A549 (cell line): ENCODE results near the gene GXYLT2.

ENCODE experiments used
- BCL3 ChIP-seq: fragments of >200 bp; sonication (Bioruptor Twin); formaldehyde crosslinking; IDR thresholded peaks from 3 replicates; pipeline ENCODE4 v1.6.1; 2016
- CEBPB ChIP-seq, 2 experiments: fragments of >200 bp in 1 of 2; sonication (Bioruptor Twin) in 1 of 2; formaldehyde crosslinking in 1 of 2; IDR thresholded peaks; 2 replicates each; pipeline ENCODE4 v1.6.1; 2012 to 2016
- EHMT2 ChIP-seq: fragments of 200-600 bp; sonication (generic); IDR thresholded peaks from 2 replicates; pipeline ENCODE4 v1.6.1; 2016; ENCODE audit warnings: antibody characterized with exemption, low read depth, mild to moderate bottlenecking, moderate library complexity
- EP300 ChIP-seq, 2 experiments: fragments of >200 bp; sonication (Bioruptor Twin); formaldehyde crosslinking; IDR thresholded peaks; 2 replicates in 1 of 2; 3 replicates in 1 of 2; pipeline ENCODE4 v1.6.1; 2016 to 2017
- ESRRA ChIP-seq: fragments of 150-350 bp; IDR thresholded peaks from 2 replicates; pipeline ENCODE4 v1.6.1; 2014; ENCODE audit warnings: mild to moderate bottlenecking, low read length, borderline replicate concordance
- KDM1A ChIP-seq: fragments of 200-600 bp; sonication (generic); IDR thresholded peaks from 2 replicates; pipeline ENCODE4 v1.6.1; 2016; ENCODE audit warnings: low read depth, mild to moderate bottlenecking
- MAZ ChIP-seq: fragments of 150-350 bp; IDR thresholded peaks from 2 replicates; pipeline ENCODE4 v1.6.1; 2014; ENCODE audit warnings: antibody characterized with exemption, low read depth, low read length, borderline replicate concordance
- POLR2A ChIP-seq: IDR thresholded peaks from 2 replicates; pipeline ENCODE4 v1.6.1; 2012; ENCODE audit warnings: mild to moderate bottlenecking, low read length
- SMC3 ChIP-seq: fragments of >200 bp; sonication (Bioruptor Twin); formaldehyde crosslinking; IDR thresholded peaks from 3 replicates; pipeline ENCODE4 v1.6.1; 2018; ENCODE audit warnings: inconsistent platforms
- TP53 ChIP-seq: fragments of 250-450 bp; sonication (Bioruptor Pico); IDR thresholded peaks from 2 replicates; pipeline ENCODE4 v1.5.0; 2021; ENCODE audit warnings: mild to moderate bottlenecking, moderate library complexity
- TF ChIP-seq, protein P1 (sequence below): fragments of >200 bp; sonication (Bioruptor Twin); formaldehyde crosslinking; IDR thresholded peaks from 3 replicates; pipeline ENCODE4 v1.5.1; 2016
- TF ChIP-seq, protein P2 (sequence below): IDR thresholded peaks from 2 replicates; pipeline ENCODE4 v1.6.1; 2012

DNA sequence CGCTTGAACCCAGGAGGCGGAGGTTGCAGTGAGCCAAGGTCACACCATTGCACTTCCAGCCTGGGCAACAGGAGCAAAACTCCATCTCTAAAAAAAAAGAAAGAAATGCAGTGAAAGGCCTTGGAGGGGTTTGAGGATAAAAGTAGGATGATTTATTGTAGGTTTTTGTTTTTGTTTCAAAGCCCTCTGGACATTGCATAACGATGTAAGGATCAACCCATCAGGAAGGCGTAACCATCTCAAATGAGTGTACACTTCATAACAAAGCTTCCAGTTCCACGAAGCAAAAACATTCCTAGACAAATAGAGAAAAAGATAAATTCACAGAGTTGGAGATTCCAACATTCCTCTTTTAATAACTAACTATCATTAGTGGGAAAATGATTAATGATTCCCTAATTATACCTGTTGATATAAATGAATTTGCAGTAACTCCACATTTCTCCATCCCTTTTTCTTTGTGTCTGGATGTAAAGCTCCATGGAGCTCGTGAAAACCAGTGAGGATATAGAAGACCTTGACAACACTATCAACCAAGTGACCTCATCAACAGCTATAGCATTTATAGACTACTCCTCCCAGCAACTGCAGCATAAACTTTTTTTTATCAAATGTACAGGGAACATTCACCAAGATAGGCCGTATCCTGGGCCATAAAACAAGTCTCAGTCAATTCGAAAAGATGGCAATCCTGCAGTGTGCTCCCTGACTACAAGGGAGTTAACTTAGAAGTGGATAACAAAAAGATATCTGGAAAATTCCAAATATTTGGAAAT, 60.1 kb downstream of the GXYLT2 start:
- TF ChIP-seq SMC3 (no peak), POLR2A (no peak), MAZ (no peak), TP53 (CRISPR knock-in tag) (no peak), BCL3 (no peak), CEBPB (IDR thresholded peaks at IDR 0.05) (no peak), EHMT2 (no peak), EP300 (IDR thresholded peaks at IDR 0.05) (no peak), KDM1A (no peak), ESRRA (no peak)
- TF ChIP-seq, protein P1, sequence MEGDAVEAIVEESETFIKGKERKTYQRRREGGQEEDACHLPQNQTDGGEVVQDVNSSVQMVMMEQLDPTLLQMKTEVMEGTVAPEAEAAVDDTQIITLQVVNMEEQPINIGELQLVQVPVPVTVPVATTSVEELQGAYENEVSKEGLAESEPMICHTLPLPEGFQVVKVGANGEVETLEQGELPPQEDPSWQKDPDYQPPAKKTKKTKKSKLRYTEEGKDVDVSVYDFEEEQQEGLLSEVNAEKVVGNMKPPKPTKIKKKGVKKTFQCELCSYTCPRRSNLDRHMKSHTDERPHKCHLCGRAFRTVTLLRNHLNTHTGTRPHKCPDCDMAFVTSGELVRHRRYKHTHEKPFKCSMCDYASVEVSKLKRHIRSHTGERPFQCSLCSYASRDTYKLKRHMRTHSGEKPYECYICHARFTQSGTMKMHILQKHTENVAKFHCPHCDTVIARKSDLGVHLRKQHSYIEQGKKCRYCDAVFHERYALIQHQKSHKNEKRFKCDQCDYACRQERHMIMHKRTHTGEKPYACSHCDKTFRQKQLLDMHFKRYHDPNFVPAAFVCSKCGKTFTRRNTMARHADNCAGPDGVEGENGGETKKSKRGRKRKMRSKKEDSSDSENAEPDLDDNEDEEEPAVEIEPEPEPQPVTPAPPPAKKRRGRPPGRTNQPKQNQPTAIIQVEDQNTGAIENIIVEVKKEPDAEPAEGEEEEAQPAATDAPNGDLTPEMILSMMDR, result no peak
- TF ChIP-seq, protein P2, sequence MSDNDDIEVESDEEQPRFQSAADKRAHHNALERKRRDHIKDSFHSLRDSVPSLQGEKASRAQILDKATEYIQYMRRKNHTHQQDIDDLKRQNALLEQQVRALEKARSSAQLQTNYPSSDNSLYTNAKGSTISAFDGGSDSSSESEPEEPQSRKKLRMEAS, result no peak
